KBM-7 (cell line): ENCODE data around the gene TRIM7.

Source experiments
- DNase-seq: peaks from one replicate; pipeline ENCODE4 v3.0.0-alpha.2; 2015
- in situ Hi-C: fragments of 300-500 bp; cut with MboI; formaldehyde crosslinking; loops from 2 replicates; pipeline ENCODE4 v1.14.3; 2020; ENCODE audit warnings: low sequenced_read_pairs, low pct_unique_long_range_greater_than_20kb, mixed read lengths

TRIM7 gene

DNA sequence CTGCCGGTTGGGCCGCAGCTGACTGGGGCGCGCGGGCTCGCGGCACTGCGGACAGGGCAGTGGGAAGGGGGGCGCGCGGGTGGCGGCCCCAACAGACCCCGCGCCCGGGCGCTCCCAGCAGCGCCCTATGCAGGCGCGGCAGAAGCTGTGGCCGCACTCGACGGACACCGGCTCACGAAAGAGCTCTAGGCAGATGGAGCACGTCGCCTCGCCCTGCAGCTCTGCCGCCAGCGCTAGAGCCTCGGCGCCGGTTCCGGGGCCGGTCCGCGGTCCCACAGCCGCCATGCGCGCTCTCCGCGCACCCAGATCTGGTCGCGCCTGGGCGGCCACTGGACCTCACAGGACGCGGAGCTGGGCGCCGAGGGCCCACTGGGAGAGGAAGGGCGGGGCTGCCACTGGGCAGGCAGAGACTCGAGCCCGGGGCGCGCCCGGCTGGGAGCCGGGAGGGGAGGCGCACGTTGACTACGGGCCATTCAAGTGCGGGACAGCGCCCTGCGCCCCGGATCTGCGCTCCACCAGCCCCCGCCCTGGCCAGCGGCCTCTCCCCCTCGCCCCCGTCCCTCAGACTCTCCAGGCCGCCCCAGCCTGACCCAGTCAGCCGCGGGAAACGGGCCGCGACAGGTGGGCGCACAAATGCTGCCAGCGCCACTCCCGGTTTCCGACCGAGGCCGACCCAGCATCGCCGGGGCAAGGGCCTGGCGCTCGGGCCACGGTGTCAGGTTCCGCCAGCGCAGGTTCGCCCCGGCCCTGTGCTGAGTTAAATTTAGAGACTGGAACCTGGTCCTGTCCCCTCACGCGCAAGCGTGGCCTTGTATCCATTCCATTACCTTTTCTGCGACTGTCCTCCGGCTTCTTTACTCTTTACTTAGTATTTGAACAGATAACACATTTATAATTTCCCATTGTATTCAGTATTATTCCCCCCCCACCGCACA, at the start of gene TRIM7:
Gene TRIM7 (minus strand): TSS at position 371 of the 935 bp plus-strand sequence. CDS start 86 bp downstream, at position 285.
- in situ Hi-C loops, result no loop called here
- peak; percentile 48 for DNase-seq

DNA sequence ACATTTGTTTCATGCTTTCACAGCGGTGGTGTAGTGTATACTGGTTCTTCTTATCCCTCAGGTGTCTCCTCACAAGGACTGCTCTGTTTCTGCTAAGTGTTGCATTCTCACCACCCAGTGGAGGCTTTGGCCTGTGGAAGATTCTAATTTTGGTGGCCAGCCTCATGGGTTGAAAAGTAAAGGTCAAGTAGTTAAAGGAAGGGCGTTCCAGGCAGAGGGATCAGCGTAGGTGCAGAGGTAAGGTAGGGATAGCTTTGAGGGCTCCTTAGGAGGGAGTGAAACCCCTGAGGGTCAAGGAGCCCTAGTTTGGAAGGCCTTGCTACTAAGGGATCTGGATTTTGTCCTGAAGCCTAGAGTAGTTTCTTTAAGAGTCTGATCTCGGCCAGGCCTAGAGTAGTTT, 43.3 kb upstream of the TRIM7 start:
- in situ Hi-C loops, result no loop called here
- no peak for DNase-seq

DNA sequence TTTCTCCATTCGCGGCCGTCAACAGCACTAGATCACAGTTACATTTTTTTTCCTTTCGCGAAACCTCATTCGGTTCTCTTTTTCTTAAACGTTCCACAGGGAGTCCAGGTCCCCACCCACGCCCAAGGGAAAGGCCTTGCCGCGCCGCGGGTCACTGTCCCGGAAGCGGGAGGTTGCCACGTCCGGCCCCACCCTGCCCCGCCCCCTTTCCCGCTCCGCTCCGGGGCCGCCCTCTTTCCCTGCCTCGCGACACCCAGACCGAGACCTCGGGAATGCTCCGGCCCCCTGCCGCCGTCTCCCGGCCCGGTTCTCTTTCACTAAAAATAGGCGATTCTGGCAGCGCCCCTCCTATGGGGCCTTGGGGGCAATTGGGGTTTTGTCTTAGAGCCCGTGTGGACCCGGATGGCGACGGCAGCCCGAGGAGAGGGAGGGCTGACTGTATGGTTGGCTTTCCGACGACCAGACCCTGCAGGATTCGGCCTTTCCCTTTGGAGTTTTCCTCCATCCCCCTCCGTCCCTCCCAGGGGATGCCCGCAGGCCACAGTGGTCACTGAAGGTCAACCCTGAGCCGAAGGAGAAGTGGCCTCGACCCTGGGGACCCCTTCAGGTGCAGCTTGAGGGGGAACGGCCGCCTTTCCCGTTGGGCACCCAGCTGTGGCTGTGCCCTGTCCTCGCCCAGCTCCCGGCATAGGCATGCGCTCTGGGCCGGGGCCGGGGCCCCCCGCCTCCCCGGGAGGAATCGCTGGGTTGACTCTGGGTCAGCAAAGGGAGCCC, 41.5 kb upstream of the TRIM7 start:
- in situ Hi-C loops, result no loop called here
- DNase-seq, result peak; percentile 82

DNA sequence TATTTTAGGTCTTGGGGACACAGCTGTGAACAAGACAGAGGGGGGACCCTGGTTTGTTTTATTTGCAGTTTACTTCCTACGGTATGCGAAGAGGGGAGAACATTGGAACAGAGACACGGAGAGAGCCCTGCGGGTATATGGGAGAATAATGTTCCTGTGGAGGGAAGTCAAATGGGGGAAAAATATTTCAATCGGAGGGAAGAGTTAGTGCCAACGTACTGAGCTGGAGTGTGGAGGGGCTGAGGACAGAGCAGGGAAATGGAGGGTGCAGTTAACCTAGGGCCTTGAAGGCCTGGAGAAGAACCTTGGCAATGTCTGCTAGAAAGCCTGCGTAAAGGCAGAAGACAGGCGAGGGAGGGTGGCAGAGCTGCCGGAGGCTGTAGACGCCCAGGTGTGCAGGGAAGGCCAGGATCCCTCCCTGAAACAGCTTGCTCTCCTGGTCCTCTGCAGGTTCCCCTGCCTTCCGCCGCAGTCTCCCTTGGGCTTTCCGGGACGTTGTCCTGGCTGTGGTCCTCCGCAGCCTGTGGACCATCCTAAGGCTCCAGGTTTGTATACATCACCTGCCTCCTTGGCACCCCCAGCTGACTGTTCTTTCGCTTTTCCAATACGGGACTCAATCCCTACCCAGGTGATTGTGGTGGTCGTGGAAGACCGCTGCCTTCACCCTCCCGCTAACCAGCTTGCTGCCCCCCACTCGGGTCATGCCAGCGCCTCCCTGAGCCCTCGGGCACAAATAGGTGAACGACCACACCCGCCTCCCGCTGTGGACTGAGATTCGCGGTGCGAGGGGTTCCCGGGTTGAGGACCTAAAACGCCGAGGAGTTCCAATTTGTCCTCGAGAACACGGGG, 40.7 kb upstream of the TRIM7 start:
- DNase-seq, result no peak
- in situ Hi-C loops, result no loop called here

DNA sequence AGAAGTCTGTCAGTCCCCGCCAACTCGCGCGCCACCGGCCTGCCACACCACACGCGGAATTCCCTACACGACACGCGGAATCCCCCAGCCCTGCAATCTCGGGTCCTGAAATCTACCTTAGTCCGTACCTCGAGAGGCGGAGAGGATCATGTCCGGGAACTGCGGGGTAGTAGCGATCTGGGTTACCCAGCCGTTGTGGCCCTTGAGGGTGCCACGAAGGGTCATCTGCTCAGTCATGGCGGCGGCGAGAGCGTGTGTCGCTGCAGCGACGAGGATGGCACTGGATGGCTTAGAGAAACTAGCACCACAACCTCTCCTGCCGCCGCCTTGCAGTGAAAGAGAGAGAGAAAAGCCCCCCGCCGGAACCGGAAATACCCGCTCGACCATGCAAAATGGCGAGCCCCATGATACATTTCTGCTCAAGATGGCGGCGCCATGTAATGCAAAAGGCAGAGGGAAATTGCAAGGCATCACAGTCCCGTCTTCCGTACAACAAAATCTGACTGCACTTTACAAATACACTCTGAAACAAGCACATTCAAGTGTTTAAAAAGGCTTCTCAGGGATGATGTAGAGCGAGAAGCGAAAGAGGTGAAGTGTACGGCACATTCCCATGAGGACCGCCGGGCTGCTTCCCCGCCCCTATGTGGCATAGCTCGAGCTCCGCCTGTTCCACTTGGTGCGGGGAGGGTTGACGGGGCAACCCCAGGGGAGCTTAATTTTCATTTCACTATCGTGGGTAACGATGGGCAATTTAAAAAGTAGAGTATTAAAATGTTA, 38.8 kb upstream of the TRIM7 start, which contains the start of gene RACK1:
Gene RACK1 (minus strand): TSS at position 343 of the 780 bp plus-strand sequence. CDS start 106 bp downstream, at position 237.
- in situ Hi-C loops, result no loop called here
- peak; percentile 94 for DNase-seq

DNA sequence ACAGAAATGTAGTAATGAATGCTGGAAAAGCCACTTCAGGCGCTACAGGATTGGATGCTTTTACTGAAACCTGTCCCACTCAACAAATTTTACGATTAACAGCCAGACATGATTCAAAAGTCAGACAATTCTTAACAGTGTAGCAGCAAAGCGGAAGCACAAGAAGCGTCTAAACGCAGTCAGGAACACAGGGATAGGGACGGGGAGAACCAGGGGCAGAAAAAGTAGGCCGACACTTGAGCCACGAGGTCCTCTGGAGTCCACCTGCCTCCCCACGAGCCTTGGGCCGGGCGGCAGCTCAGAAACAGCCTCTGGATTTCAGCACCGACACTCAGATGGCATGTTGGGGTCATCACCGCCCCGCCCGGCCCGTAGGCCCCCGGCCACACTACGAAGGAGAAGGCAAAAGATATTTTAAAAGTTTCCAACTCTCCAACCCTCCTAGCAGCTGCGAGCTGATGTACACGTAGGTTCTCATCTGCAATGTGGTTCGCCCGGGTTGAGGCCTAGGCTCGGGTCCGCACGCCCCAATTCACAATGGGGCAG, 38.1 kb upstream of the TRIM7 start:
- DNase-seq, result no peak
- in situ Hi-C loops, result no loop called here

DNA sequence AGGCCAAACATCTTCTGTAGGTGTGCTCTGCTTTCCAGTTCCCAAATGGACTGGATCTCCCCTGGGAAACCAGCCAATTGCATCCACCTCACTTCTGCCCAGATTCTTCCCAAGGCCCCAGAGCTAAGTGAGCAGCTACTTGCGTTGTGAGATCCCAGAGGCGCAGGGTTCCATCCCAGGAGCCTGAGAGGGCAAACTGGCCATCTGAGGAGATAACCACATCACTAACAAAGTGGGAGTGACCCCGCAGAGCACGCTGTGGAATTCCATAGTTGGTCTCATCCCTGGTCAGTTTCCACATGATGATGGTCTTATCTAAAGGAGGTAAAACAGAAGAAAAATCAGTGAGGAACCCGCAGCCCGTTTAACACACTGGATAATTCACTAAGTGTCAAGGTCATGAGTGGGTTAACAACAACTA, 37.0 kb upstream of the TRIM7 start:
- DNase-seq, result no peak
- in situ Hi-C loops, result no loop called here

DNA sequence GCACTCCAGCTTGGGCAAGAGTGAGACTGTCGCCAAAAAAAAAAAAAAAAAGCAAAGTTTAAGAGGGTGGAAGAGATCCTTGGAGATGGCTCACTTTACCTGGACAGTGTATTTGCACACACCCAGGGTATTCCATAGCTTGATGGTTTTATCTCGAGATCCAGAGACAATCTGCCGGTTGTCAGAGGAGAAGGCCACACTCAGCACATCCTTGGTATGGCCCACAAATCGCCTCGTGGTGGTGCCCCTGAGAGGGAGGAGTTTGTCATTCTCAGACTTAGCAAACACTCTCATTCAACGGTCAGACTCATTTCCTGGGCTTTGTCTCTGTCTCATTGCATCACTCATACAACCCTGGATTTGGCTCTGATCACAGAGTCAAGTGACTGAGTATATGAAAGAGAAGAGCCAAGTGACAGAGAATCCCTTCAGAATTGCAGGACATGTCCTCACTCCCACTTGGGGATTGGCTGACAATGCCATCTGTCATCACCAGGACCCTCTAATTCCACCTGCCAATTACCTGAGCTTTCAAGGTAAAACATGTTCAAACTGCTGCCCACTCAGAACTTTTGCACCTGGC, 36.5 kb upstream of the TRIM7 start:
- peak; percentile 65 for DNase-seq
- in situ Hi-C loops, result no loop called here

DNA sequence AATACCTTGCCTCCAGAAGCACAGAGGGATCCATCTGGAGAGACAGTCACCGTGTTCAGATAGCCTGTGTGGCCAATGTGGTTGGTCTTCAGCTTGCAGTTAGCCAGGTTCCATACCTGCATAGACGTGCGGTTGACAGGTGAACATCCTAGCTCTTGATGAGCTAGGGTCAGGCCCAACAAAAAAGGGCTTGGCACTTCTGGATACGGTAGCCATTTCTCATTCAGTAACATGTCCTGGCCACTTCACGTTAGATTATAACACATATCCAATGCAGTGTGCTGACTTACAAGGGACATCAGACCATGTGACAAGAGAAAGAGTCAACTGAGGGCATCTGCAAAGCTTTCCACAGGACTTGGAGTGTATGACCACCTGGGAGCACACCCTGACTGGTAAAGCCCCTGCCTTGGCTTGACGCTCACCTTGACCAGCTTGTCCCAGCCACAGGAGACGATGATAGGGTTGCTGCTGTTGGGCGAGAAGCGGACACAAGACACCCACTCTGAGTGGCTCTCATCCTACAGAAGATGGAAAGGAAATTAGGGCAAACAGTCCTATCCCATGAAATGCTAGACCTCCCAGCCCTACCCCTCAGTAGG, 34.2 kb upstream of the TRIM7 start:
- in situ Hi-C loops, result no loop called here
- no peak for DNase-seq

DNA sequence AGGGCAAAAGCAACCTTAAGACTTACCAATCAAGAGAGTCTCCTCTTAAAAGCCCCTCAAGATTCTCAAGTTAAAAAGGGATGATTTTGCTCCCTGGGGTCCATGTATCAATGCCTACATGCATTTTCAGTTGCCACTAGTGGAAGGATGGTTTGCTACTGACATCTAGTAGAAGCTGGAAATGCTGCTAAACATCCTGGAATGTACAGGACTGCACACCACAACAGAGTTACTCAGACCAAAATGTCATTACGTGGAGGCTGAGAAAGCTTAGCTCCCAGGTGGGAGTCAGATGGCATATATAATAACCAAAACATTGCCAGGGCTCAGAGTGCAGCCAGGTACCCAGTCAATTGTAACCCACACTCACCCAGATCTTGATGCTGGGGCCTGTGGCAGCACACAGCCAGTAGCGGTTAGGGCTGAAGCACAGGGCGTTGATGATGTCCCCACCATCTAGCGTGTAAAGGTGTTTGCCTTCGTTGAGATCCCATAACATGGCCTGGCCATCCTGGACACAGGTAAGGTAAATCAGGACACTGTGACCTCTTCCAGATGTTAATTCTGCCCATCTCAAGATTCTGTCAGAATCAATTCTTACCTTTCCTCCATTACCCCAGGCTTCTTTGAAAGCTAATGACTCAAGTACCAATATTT, 32.9 kb upstream of the TRIM7 start:
- in situ Hi-C loops, result no loop called here

DNA sequence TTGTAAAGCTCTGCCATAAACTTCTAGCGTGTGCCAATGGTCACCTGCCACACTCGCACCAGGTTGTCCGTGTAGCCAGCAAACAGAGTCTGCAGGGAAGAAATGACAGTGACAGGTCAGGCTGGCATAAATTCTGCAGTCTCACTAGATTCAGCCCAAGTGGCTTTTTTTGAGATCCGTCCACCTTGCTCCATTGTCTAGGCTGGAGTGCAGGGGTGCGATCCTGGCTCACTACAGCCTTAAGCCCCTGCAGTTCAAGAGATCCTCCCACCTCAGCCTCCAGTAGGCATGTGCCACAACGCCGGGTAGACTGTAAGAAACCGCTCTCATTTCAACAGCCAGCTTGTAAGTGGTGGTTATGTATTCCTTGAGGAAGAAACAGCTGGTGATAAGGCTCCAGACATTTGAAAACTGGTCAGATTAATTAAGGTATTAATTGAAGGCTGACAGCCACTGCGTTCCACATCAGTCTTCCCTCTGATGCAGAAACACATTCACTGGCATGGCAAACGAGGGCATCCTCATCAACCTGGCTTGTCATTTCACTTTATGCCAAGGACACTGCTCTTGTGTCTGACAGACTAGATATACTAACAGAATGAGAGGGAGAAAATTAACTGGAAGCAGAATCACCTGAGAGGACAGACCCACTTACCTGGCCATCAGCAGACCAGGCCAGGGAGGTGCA, 32.1 kb upstream of the TRIM7 start:
- in situ Hi-C loops, result no loop called here
- DNase-seq, result no peak

More for the DNA sequence above, 32.9 kb upstream of the TRIM7 start:
- DNase-seq, result no peak

DNA sequence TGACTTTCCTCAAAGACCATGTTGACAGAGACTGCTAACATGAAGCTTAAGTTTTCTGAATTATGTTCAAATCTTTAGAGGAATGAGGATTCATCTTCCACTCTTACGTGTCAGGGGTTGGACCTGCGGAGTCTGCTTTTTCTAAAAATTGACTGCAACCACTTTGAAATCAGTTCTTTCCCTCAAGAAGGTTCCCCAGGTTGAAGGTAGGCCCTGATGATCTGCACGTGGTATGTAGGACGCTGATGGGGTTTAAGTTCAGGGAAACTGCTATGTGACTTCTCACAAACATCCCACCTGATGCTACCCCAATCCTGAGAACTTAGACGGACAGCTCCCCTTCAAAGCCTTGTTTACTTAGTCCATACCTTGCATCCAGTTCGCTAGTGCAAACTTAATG, 31.5 kb upstream of the TRIM7 start:
- in situ Hi-C loops, result no loop called here
- DNase-seq, result no peak

DNA sequence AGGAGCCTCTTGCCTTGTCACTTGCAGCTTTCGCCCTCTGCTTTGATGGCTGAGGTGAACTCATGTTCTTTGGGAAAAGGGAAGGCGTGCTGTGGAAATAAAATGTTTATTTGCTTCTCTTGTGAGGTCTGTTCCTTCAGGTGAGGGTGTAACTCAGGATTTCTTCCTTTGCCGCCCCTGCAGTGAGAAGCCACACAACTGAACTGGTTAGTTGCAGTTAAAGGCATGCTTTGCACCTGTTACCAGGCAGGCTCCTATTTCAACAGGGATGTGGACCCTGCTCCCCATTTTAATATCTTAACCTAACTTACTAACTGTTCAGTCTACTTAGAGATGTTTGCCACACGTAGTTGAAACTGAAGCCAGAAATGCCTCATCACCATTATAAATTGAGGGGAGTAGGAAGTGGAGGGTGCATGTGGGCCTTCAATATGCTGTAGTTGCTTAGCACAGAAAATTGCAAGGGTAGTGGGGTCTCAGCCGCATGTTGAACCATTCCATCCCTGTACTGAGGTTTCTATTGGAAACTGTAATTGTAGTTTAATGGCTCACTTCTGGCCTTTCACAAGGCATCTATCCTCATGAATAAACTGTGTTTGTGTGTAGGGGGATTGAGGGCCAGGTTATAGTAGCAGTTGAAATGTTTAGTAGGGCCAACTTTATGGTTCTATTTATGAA, 30.8 kb upstream of the TRIM7 start:
- in situ Hi-C loops, result no loop called here
- DNase-seq, result no peak

DNA sequence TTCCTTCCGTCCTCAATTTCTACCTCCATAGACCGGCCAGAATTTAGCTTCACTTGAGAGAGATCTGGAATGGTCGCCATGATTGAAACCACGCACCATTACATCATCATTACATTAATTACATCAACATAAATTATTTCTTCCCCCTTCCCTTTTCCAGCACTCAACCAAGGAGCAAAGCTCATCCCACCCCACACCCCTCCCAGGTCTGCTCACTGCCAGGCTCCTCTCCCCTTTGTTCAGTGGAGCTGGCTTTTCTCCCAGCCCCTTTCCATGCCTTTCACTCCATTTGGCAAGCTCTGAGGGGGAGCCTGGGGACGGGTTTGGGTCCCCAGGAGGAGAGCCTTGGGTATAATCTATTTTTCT, 30.3 kb upstream of the TRIM7 start:
- in situ Hi-C loops, result no loop called here
- no peak for DNase-seq

DNA sequence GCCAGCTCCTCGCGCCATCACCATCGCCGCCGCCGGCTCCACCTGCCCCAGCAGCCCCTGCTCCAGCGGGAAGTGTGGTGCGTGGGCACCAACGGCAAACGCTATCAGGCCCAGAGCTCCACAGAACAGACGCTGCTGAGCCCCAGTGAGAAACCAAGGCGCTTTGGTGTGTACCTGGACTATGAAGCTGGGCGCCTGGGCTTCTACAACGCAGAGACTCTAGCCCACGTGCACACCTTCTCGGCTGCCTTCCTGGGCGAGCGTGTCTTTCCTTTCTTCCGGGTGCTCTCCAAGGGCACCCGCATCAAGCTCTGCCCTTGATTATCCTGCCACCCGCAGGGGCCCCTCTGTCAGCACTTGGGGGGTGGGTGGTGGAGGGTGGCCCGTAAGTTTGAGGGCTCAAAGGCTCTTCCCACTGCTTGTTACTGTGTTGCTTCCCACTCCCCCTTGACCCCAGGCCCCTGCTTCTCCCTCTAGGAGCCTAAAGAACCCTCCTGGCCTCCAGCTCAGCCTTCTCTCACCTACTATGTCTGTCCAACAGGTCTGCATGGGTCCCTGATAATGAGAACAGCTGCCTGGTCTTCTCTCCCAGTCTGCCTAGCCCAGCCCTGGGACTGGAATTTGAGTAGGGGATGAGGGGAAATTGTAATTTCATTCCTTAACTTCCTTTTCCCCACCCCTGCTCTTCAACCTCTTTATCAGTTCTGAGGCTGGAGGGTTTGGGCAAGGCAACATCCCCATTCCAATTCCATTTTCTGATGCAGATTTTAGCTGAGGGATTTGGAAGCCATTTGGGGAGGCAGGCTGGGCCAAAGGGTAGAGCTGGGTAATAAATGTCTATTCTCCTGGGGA, 29.7 kb upstream of the TRIM7 start:
- no peak for DNase-seq
- in situ Hi-C loops, result no loop called here
